Tibial artery (tissue), 4 donors: ENCODE measurements around the gene ARPC4.
"Not testable (repeated sequence)": the region's sequence is repeated elsewhere in the genome, so short reads cannot be mapped to it uniquely, and the experiment has no call there.

Experiments
- DNase-seq, 2 donors: peaks; one replicate each; pipeline ENCODE4 v3.0.0-alpha.2; 2019
- H3K27ac ChIP-seq, 2 donors: fragments of 200-600 bp; sonication (generic) in 1 of 2; 1 replicate in 1 of 2; 2 replicates in 1 of 2; pipeline ENCODE4 v1.5.1; 2018 to 2019; ENCODE audit warnings: mild to moderate bottlenecking in 1 of 2
- H3K27me3 ChIP-seq, 2 donors: fragments of 200-600 bp; sonication (generic) in 1 of 2; one replicate each; pipeline versions ENCODE4 v1.5.1 to v1.6.0; 2016 to 2019
- H3K36me3 ChIP-seq, 3 donors: fragments of 200-600 bp; sonication (generic) in 2 of 3; one replicate each; pipeline ENCODE4 v1.5.1; 2016 to 2019; ENCODE audit warnings: mild to moderate bottlenecking in 2 of 3
- H3K4me1 ChIP-seq, 4 donors: fragments of 200-600 bp; sonication (generic) in 2 of 4; 1 replicate in 3 of 4; 2 replicates in 1 of 4; pipeline ENCODE4 v1.5.1; 2016 to 2019
- H3K4me3 ChIP-seq, 2 donors: fragments of 200-600 bp; sonication (generic) in 1 of 2; 1 replicate in 1 of 2; 2 replicates in 1 of 2; pipeline ENCODE4 v1.5.1; 2018 to 2019; ENCODE audit warnings: mild to moderate bottlenecking in 2 of 2
- H3K9me3 ChIP-seq, 3 donors: fragments of 200-600 bp; sonication (generic) in 1 of 3; one replicate each; pipeline ENCODE4 v1.5.1; 2016 to 2019
- intact Hi-C: fragments of 100-400 bp; cut with DNase I; formaldehyde crosslinking; loops from one replicate; pipeline ENCODE4 v1.15.0; 2023; ENCODE audit warnings: low total_unique reads
- TF ChIP-seq, protein P1 (sequence below), 2 experiments: fragments of 200-600 bp in 1 of 2; fragments of 450-650 bp in 1 of 2; IDR thresholded peaks; one replicate each; pipeline ENCODE4 v1.5.1; 2017 to 2019; ENCODE audit warnings: antibody characterized with exemption in 2 of 2, mild to moderate bottlenecking in 1 of 2, moderate library complexity in 1 of 2

ARPC4 gene

DNA sequence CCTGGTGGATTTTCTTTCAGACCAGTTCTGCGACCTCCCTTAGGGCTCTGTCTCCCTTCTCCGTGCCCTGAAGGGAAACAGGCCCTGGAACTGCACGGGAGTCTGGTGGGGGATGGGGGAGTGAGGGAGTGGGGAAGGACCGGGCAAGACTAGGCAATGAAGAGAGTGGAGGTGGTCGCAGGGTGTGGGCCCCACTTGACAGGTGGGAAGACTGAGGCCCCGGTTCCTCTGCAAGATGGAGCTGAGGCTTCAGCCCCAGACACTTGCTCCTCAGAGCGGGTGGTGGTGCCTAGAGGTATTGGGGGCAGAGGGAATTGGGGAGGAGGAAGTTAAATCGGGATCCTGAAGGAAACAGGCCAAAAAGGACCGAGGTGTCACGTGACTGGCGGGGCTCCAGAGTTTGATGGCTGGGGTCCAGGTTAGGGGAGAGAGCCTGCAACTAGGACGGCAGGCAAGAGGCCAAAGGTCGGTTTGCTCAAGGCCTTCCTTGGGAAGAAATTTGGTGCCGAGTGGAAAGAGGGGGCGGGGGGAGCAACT lies 22.5 kb upstream of the ARPC4 start:
- H3K4me3 ChIP-seq, result peak overlapping the region; percentile 68 to 76
- peak; percentile 89 to 95 for DNase-seq
- H3K27ac ChIP-seq, result peak overlapping the region; percentile 87 to 93
- H3K9me3 ChIP-seq, result no peaks in the 10 kb centered on the region
- TF ChIP-seq, protein P1, sequence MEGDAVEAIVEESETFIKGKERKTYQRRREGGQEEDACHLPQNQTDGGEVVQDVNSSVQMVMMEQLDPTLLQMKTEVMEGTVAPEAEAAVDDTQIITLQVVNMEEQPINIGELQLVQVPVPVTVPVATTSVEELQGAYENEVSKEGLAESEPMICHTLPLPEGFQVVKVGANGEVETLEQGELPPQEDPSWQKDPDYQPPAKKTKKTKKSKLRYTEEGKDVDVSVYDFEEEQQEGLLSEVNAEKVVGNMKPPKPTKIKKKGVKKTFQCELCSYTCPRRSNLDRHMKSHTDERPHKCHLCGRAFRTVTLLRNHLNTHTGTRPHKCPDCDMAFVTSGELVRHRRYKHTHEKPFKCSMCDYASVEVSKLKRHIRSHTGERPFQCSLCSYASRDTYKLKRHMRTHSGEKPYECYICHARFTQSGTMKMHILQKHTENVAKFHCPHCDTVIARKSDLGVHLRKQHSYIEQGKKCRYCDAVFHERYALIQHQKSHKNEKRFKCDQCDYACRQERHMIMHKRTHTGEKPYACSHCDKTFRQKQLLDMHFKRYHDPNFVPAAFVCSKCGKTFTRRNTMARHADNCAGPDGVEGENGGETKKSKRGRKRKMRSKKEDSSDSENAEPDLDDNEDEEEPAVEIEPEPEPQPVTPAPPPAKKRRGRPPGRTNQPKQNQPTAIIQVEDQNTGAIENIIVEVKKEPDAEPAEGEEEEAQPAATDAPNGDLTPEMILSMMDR (IDR thresholded peaks at IDR 0.05), result no peak
- peaks cover 0 to 9% (median 6%) of the 10 kb centered on the region in 3 donors for H3K36me3 ChIP-seq
- intact Hi-C loops, result loop anchor here (2.0 kb wide), 1 partner anchor 22 kb away; the partner anchor contains the start of genes ARPC4 and TADA3
- H3K4me1 ChIP-seq, result peaks cover 0 to 38% (median 25%) of the 10 kb centered on the region in 4 donors
- no peaks in the 10 kb centered on the region for H3K27me3 ChIP-seq

DNA sequence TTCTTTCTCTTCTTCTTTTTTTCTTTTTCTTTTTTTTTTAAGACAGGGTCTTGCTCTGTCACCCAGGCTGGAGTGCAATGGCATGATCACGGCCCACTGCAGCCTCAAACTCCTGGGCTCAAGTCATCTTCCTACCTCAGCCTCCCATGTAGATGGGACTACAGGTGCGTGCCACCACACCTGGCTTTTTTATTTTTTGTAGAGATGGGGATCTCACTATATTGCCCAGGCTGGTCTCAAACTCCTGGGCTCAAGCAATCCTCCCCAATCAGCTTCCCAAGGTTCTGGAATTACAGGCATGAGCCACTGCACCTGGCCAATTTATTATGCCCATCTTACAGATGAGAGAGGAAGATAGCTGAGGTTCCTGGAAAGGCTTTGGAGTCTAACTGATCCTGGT lies 21.9 kb upstream of the ARPC4 start:
- not testable (repeated sequence) for DNase-seq, H3K9me3 ChIP-seq, H3K4me3 ChIP-seq, H3K36me3 ChIP-seq, H3K27me3 ChIP-seq
- H3K4me1 ChIP-seq, result peaks cover 0 to 38% (median 25%) of the 10 kb centered on the region in 4 donors
- H3K27ac ChIP-seq, result peak overlapping the region; percentile 87 to 93
- intact Hi-C loops, result loop anchor here (2.0 kb wide), 1 partner anchor 22 kb away; the partner anchor contains the start of genes ARPC4 and TADA3

DNA sequence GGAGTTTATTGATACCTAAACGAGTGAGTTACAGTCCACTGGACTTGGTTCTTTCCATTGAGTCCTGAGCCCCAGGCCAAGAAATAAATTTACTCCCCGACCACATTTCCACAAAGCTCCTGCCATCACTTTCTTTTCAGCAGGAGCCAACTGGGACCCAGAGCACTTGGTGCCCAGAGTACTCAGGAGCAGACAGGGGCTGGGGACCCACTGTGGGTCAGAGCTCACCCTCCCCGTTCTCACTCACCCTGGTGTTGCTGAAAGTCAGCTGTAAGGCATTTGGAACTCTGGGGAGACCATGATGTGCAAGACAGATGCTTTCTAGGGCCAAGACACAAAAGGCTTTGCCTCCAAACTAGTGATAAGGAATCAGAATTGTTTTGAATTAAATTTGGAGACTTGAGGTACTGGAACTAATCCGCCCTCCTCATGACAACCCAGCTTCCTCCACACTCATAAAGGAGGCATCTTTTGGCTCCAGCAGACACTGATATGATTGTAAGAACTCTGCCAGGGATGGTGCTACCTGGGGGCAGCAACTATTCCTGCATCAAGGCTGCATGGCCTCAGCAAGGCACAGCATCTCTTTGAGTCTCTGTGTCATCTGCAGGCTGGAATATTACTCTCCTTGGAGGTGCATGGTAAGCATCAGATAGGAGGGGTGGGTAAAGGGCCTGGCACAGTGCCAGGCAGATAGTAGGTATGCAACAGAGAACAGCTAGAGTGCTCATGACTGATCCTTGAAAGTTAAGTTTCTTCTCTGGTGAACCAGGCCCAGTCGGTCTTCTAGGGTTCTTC lies 15.8 kb upstream of the ARPC4 start:
- Histone ChIP-seq H3K27me3 (no peaks in the 10 kb centered on the region), H3K36me3 (peaks cover 20 to 32% (median 21%) of the 10 kb centered on the region in 3 donors), H3K27ac (no peak overlapping the region), H3K9me3 (no peaks in the 10 kb centered on the region), H3K4me1 (peaks cover 0 to 16% (median 3%) of the 10 kb centered on the region in 4 donors), H3K4me3 (no peak overlapping the region)
- DNase-seq, result no peak
- intact Hi-C loops, result no loop called here
- TF ChIP-seq, protein P1 (IDR thresholded peaks at IDR 0.05), result no peak

DNA sequence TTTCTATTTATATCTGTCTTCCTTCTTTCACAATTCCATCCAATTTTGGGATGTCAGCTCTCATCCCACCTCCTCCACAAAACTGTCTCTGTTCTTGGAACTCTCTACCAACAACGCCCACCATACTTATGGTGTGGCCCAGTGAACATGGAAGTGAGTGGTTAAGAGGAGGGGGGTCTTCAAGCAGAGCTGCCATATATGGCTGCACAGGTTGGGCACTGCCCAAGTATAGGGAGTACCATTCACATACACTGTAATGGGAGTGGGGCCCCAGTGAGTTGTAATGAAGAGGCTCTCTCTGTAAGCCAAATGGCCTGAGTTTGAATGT lies 15.2 kb upstream of the ARPC4 start:
- Histone ChIP-seq H3K27ac (no peak overlapping the region), H3K36me3 (peaks cover 26 to 37% (median 27%) of the 10 kb centered on the region in 3 donors), H3K27me3 (no peaks in the 10 kb centered on the region), H3K4me1 (peaks cover 0 to 16% (median 3%) of the 10 kb centered on the region in 4 donors), H3K9me3 (no peaks in the 10 kb centered on the region), H3K4me3 (no peak overlapping the region)
- DNase-seq, result no peak
- intact Hi-C loops, result no loop called here
- TF ChIP-seq, protein P1 (IDR thresholded peaks at IDR 0.05), result no peak

DNA sequence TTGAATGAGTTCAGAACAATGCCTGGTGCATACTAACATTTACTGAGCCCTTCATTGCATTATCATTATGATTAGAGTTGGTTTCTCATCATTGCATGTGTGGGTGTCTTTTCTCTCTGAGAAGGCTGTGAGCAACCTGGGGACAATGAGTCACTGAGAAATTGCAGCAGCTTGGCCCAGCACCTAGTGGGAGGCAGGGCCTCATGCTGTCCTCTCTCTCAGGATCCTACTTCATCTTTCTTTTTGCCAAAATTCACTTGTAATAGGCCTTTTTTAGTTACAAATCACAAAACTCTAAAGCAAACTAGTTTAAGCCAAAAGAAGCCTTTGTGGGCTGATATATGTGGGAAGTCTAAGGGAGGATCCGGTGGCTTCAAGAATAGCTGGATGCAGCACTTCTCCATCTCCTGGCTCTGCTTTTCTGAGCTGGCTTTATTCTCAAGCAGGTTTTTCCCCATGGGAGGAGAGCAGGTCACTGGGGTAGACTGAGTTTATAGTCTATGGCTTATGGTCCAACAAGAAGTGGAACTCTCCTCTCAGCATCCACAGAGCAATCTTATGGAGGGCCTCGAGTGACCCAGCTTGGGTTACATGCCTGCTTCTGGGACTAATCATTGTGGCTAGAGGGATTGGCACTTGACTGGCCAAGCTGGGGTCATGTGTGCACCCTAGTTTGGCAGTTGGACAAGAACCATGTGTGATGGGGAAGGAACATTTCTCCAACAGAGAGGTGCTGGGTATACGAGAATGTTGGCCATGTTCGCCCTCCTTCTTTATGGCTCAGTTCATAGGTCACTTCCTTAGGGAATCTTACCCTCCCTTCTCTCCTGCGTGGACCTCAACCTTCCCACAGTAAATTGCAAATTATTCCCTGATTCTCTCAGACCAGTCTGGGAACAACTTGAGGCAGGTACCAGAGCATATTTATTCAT lies 14.5 kb upstream of the ARPC4 start:
- no peak for DNase-seq
- H3K4me1 ChIP-seq, result peaks cover 0 to 16% (median 3%) of the 10 kb centered on the region in 4 donors

More for the DNA sequence above, 14.5 kb upstream of the ARPC4 start:
- intact Hi-C loops, result no loop called here
- Histone ChIP-seq H3K27me3 (no peaks in the 10 kb centered on the region), H3K9me3 (no peaks in the 10 kb centered on the region), H3K4me3 (no peak overlapping the region), H3K36me3 (peaks cover 33 to 45% (median 33%) of the 10 kb centered on the region in 3 donors), H3K27ac (no peak overlapping the region)
- TF ChIP-seq, protein P1 (IDR thresholded peaks at IDR 0.05), result no peak
